Fibroblast of the conjunctiva (primary cell): ENCODE results near the gene POU6F2.

Source experiments
- DNase-seq: peaks from one replicate; pipeline ENCODE4 v3.0.0-alpha.2; 2010; ENCODE audit warnings: low read depth

Gene POU6F2

DNA sequence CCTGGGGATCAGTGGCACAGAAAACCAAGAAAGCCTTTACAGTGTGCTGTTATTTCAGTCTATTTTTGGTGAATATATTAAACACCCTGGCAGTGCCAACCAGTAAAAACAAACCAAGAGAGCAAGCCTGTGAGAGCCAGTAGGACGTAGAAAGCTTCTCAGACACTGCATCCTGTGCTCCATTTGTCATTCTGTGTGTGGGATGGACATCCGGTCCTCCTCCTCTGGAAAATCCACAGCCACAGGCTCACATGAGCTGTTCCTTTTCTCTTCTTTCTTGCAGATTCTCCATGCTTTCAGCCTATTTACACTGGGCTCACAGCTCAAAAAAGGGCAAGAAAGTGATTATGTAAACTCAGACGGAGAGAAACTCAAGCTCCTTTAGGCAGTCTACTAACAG, 468.8 kb downstream of the POU6F2 start:
- no peak for DNase-seq

GRCh38 chr7:39451901-39452300, 474.2 kb downstream of the POU6F2 start:
- no peak for DNase-seq

- DNase-seq: peak; percentile 42
Observed at GRCh38 chr7:39453743-39454355, 476.1 kb downstream of the POU6F2 start.

DNA sequence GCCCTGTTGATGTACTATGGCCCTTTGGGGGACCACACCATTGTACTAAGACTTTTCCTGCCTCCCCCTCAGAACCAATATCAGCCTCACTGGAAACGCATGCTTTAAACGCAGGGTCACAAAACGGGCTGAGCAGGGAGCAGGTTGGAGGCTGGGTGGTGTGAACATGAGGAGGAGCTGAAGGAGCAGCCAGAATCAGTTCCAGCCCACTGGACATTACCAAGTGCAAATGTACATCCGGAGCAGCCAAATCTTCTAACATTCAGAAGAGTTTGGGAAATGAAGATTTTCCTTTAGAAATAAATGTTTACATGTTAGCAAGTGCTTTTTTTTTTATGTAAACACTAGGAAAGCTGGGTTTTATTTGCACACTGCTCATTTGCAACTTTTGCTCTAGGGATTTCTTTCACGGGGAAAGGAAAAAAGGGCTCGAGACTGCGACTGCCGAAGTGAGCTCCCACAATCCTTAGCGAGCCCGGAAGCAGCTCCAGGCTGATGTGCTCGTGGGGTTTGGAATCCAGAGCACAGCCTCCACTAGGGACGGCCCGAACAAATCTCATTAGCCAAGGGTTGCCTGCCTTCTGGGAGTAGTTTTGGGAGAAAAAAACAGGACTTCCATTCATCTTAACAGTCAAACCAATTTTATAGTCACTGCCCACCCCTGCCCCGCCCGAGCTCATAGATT, 480.5 kb downstream of the POU6F2 start:
- no peak for DNase-seq

GRCh38 chr7:39459636-39460035, 481.9 kb downstream of the POU6F2 start:
- DNase-seq: no peak

- no peak for DNase-seq
Observed at GRCh38 chr7:39460486-39460885, 482.8 kb downstream of the POU6F2 start.

DNA sequence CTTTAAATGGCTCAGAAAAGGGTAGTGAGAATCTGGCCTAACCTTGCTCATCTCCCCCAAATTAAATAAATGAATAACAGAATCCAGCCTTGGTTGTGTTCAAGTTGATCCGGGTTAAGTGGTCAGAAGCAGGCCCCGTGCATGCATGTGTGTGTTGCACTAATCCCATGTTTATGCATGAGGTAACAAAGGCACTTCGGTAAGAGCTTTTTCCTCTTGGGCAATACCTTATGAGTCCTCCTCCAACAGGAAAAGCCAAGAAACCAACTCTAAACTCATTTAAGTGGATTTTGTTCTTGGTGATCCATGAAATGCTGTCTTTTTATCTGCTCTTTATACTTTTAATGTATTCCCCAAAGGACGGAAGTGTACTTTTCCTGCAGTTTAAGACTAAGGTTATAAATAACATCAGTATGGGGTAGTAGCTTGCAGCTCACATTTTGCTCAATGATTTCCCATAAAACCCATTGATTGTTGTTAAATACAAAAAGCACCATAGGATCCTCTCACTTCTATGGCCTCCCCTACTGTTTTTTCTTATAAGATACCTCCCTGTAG, 483.6 kb downstream of the POU6F2 start:
- DNase-seq: no peak

- no peak for DNase-seq
Observed at GRCh38 chr7:39463252-39463651, 485.5 kb downstream of the POU6F2 start.

DNA sequence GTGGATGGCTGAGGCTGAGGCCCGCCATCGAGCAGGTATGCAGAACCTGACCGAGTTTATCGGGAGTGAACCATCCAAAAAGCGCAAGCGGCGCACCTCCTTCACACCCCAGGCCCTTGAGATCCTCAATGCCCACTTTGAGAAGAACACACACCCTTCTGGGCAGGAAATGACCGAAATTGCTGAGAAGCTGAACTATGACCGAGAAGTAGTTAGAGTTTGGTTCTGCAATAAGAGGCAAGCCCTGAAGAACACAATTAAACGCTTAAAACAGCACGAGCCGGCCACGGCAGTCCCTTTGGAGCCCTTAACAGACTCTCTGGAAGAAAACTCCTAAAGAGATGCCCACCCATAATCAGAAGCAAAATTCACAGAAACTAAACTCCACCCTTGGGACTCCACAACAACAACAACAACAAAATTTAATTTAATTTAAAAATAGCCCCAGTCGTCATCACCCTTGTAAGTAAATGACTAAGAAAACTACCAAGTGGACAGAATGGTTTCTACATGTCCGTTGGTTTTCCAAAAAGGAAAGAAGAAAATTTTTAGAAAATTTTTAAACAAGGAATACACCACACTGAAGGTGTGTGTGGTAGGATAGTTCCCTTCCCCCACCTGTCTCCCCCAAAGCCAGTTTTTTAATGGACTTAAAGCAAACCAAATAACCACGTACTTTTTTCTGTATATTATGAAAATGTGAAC, 486.8 kb downstream of the POU6F2 start:
- no peak for DNase-seq

DNA sequence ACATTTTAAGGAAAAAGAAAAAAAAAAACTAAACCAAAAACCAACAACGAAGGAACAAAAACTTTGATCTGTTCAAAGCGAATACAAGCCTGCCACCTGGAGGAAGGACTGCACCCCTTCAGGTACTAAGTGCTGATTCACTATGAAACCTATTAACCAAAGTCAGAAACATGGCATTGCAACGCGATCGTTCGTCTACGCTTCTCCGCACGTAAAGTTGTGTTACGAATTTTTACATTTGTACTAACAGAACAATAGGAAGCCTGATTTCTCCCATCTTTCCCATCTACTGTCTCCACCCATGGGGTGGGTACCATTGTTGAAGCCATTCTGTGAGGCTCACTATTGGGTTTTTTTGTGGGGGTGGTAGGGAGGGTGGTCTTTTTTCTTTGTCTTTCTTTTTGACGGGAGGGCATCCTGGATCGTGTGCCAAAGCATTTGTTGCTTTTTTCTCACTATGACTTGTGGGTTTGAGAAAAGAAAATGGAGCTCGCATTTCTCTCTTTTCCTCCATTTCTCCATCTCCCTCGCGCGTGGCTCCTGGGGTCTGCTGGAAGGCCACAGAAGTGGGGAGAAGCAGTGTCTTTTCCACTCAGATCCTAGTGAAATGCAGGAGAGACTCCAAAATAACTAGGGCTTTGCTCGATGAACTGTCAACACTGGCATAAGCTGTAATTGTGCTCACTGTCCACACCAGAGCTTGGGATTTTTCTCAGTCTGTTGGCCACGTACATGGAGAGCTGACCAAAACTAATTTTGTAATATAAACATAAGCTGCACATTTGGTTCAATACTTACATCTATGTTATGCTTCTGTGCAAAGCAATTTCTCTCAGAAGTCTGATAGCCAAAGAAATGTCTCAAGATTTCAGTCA, 487.6 kb downstream of the POU6F2 start:
- DNase-seq: peak; percentile 55

- DNase-seq: no peak
Observed at GRCh38 chr7:39468261-39468660, 490.6 kb downstream of the POU6F2 start.

DNA sequence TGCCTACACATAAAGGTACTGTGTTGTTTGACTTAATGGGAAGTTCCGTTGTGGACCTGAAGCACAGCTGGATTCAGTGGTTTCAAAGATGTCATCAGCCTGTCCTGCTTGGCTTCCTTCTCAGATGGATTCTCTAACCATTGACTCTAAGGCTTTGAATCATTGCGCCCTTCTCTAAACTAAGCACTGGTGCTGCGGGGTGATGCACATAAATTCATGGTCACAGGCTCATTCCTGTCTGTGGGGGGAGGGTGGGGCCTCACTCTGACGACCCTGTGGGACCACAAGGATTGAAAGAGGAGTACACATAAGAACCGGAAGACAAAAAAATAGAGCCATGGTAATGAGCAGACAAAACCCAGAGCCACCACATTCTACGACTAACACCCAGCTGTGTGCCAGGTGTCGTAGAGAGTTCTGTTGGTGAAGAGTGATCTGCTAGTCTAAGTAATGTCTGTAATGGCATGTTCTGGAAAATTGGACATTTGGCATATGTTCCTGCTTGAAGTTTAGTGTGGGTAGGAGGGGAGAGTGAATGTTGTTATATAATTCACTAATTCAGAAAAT, 491.2 kb downstream of the POU6F2 start:
- no peak for DNase-seq

GRCh38 chr7:39480901-39481300, 503.2 kb downstream of the POU6F2 start:
- DNase-seq: no peak

GRCh38 chr7:39488467-39489393, 511.0 kb downstream of the POU6F2 start:
- DNase-seq: no peak

- no peak for DNase-seq
Observed at GRCh38 chr7:39490296-39490695, 512.6 kb downstream of the POU6F2 start.

- DNase-seq: peak; percentile 6
Observed at GRCh38 chr7:39493934-39494333, 516.2 kb downstream of the POU6F2 start.

GRCh38 chr7:39501358-39501757, 523.6 kb downstream of the POU6F2 start:
- DNase-seq: no peak

DNA sequence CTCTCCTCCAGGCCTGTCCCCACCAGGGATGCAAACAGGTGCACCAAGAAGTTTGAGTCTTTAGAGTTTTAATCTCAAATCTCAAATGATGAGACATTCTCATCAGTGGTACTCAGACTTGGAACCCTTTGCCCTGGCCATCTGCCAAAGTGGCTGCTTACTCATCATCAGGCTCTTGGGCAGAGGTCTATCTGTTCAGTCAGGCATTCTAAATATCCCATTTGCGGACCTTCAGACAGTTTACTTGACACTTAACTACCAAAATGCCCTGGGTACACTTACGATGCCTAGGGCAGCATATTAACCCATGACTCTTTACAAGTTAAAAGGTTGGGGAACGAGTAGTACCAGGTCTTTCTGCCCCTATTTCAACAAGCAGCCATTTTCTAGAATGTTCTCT, 527.3 kb downstream of the POU6F2 start:
- peak; percentile 51 for DNase-seq

DNA sequence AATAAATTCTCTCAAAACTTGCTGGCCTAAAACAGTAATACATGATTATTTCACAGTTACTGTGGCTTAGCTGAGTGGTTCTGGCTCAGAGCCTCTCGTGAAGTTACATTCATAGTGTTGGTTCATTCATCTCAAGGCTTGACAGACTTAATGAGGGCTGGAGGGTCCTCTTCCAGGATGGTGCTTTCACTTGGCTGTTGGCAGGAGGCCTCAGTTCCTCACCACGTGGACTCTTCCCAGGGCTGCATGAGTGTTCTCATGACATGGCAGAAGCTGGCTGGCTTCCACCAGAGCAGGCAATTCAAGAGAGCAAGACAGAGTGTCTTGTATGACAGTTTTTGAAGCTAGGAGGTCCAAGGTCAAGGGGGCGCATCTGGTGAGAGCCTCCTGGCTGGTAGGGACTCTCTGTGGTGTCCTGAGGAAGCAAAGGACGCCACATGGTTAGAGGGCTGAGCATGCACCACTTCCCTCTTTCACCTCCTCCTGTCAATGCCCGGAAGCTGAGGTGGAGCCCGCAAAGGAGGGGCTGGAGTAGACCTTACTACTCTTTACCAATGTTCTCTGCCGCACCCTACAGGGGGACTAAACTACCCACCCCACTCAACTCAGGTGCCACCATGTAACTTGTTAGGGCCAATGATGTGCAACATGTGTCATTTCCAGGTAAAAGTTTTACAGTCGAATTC, 530.3 kb downstream of the POU6F2 start:
- DNase-seq: no peak

- no peak for DNase-seq
Observed at GRCh38 chr7:39509436-39509835, 531.7 kb downstream of the POU6F2 start.
